Measurements from ENCODE around the gene HCRT.
"Not testable (repeated sequence)": the region's sequence is repeated elsewhere in the genome, so short reads cannot be mapped to it uniquely, and the experiment has no call there.

Gene HCRT

DNA sequence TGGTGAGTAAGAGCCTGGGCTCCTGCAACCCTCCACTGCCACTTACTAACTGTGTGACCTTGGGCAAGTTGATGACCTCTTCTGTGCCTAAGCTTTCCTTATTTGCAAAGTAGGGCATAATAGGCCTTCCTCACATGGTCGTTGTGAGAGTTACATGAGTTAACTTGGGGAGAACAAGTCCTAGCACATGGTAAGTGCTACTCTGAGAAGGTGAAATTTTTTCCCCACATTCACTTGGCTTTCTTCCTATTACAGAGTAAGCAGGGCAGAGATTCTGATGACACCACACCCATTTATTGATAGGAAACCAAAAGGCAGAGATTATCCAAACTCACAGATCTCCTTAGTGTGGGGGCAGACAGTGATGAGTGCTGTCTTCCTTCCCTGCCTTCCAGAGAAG lies 5.9 kb downstream of the HCRT start:
- DNase-seq, result no peak

DNA sequence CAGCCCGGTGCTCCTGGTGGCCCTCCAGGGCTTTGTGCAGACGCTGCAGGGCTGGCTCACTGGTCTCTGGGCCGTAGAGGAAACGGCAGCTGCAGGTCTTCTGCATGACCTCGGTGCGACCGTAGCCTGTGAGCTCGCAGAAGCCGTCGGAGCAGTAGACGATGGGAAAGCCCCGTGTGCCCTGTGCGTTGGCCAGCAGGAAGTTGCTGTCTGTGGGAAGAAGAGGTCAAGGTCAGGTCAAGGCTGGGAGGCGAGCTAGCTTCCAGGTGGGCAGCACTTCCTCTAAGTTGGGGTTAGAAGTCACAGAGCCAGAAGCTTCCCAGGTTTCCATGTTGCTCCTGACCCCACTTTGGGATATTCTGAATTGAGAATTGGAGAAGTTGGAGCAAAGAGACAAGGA lies 6.4 kb downstream of the HCRT start:
- no peak for DNase-seq

DNA sequence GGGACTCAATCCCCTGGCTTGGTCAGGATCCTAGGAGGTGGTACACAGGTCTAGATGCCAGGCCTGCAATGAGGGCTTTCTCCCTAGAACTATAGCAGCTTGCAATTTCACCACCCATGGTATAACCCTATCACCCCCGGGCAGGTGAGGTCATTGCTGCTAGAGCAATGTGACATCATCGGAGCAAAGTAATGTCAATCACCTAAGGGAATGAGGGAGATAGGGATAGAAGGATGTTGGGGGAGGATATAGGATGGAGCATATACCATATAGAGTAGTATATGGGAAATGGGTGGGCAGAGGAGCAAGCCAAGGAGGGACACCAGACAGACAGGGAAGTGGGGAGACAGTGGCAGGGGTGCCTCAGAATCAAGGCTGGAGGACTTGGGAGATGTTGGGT lies 7.6 kb downstream of the HCRT start:
- DNase-seq, result no peak

DNA sequence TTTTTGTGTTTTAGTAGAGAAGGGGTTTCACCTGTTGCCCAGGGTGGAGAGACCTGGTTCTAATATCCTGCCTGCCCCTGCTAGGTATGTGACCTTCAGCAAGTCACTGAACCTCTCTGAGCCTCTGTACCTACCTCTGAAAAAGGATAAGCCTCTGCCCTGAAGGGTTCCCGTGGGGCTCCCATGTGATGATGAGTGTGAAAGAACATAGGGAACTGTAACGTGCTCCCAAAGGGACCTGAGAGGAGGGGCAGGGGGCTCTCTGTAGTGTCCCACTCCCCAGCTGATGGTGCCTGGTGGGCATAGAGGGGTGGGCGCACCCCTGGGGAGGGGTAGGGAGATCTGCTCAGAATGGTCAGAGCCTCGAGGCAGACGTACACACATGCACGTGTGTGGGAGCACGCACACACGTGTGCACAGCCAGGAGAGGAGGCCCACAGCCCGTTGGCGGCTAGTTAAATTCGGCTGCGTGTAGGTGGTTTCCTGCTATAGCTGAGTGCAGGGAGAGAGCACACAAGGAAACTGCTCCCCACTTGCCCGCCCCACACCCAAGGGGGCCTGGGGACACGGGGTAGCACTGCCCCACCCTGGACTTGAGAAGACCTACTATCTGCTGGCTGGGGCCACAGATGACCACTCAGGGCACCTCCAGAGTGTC lies 11.0 kb downstream of the HCRT start:
- DNase-seq, result no peak

DNA sequence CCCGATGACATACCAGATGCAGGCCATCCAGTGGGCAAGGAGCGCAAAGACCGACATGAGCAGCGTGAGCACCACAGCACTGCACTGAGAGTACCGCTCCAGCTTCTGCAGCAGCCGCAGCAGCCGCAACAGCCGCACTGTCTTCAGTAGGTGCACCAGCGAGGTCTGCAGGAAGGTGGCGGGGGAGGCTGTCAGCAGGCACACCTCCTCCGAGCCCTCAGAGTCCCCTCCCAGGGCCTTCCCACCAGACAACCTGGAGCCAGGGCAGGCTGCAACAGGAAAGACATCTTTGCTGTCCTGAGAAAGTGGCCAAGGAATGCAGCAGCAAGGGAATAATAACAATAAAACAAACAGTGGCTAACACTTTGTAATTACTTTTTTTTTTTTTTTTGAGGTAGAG lies 13.4 kb downstream of the HCRT start:
- DNase-seq, result no peak

DNA sequence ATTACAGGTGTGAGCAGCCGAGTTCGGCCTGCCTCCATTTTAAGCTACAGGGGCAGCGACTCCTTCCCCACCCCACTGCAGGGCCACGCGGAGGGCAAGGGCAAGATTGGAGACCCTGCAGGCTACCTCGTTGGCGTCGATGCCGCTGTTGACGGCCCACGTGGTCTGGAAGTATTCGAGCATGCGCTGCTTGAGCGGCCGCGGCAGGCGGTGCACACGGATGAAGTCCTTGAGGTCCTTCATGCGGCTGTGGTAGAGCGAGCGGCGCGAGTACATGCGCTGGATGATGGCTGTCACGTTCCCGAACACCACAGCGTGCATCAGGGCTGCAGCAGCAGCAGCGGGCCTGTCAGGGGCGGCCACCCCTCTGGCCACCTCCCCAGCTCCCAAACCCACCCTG lies 15.9 kb downstream of the HCRT start:
- no peak for DNase-seq

DNA sequence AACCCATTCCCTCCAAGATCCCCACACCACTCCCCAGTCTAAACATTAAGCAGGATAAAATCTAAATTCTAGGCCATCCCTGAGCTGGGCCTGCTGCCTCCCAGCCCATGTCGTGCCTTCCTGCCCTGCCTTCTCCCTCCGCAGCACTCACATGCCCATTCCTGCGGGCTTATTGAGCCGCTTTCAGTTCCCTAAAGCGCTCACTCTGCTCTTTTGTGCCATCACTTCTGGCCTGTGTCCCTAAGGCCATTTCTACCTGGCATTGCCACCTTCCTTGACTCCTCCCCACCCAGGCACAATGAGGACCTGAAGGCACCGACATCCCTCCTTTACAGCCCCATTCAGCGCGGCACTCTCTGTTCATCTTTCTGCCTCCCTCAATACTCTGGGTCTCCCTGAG lies 17.4 kb downstream of the HCRT start:
- no peak for DNase-seq

DNA sequence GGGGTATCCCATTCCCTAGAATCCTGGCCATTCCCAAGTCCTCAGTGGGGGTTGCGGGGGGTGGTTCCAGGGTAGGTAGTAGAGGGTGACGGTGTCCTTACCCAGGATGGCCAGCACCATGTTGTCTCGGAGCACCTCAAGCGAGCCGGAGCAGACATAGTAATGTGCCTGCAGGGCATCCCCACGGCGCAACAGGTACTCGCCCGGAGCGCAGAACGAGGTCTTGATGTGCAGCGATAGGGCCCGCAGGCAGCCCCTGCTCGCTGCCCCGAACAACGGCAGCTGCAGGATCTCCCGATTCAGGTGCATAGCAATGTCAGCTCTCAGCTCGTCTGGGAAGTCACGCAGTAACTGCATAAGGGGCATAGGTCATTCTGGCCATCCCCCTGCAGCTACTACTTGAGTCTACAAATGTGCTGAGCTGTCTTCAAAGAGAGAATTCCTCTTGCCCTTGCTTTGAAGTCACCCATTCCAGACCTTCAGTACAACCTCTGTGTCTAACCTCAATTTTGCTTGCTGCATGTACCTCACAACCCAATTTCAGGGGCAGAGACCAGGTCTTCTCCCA lies 19.0 kb downstream of the HCRT start:
- DNase-seq, result no peak

DNA sequence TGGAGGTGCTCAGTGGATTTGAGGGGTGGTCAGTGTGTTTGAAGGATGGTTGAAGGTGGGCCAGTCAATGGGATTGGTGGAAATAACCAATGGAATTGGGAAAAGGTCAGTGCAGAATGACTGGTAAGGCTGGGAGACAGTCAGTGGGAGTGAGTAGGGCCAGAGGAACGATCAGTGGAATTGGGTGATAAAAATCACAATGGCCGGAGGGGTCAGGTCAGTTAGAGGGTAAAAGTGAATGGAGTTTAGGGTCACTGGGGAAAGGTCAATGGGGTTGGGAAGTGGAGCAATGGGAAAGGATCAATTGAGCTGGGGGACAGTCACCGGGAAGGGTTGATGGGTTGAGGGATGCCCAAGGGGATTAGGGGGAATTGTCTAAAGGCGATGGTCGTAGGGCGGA lies 19.5 kb downstream of the HCRT start:
- no peak for DNase-seq

DNA sequence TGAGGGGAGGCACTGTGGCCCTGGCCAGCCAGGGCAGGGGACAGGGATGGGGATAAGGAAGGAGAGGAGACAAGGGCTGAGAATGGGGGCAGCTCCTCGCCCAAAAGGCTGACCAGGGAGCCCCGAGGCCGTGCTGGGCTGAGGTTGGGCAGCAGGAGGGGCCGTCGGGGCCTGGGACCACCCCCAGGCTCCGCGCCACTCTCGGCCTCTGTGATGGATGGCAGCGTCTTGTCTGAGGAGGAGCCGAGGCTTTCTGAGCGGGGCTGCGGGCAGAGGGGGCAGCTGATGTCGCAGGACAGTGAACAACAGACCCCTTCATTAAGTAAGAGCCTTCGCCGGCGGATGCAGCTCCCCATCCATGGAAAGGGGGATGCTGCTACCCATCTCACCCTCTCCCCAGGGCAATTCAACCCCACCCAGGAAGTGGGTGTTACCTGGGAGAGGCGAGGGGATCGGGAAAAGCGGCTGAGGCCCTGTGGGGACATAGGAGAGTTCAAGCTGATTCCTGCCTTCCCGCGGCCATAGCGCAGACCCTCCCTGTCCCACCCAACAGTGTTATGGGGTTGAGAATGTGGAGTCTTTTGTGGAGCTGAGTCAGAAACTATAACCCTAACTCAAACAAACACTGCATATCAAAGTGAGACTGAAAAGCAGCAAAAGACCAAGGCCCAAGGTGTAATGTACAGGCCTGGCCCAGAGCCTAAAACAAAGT lies 21.4 kb downstream of the HCRT start:
- DNase-seq, result no peak

DNA sequence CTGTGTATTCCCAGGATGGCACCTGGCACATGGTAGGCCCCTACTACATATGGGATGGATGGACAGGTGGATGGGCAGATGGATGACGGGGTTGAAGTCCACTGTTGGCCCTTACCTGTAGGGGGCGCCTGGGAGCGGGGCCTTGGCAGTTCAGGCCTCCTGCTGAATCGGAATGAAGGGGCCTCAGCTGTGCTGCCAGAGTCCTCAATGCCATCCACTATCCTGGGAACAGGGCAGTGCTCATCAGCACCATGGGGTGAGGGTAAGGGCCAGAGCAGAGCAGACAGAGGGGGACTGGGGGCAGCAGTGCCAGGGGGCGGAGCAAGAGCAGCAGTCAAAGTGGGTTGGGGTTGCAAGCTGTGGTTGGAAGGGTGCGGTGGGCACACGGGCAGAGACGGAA lies 22.1 kb downstream of the HCRT start:
- DNase-seq, result peak; percentile 24

DNA sequence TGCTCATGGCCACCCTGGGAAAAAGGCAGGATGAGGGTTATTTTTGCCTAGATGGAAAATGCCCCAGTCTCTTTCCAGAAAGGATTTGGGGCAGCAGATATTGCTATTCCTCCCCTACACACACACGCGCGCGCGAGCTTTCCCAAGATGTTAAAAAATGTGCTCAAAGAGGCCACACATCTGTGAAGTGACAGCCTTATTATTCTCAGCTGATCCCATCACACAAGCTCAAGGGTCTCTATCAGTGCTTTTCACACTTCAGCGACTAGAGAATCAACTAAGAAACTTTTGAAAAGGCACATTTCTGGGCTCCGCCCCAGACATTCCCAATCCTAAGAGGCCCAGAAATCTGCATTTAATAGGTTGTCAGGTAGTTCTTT lies 24.7 kb downstream of the HCRT start:
- no peak for DNase-seq

DNA sequence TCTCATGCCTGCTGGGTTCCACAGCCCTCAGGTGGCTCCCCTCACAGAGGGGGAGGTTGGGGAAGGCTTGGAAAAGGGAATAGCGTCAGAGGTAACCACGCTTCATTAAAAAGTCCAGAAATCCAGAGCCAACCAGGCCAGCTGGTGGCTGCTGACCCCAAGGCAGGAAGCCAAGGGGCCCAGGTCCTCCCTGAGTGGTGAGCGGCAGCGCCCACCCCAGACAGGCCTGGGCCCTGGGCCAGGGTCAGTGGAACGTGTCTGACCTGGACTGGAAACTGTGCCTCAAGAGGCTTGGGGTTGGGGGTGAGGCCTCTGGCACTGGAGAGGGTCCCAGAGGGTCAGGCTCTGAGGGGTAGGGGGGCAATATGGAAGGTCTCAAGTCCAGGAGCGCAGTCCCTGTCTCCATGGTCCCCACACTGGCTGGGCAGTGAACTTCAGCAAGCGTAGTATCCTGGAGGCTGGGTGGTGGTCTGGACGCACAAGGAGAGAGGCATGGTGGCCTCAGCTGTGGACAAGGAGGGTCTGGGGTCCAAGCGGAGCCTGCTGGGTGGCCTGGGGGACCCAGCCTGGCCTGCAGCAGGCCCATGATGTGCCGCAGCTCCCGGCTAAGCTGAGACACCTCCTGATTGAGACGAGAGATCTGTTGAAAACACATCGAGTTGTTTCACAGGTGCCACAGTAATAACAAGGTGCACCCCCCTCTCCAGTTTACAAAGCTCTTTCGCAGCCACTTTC lies 25.3 kb downstream of the HCRT start:
- no peak for DNase-seq

DNA sequence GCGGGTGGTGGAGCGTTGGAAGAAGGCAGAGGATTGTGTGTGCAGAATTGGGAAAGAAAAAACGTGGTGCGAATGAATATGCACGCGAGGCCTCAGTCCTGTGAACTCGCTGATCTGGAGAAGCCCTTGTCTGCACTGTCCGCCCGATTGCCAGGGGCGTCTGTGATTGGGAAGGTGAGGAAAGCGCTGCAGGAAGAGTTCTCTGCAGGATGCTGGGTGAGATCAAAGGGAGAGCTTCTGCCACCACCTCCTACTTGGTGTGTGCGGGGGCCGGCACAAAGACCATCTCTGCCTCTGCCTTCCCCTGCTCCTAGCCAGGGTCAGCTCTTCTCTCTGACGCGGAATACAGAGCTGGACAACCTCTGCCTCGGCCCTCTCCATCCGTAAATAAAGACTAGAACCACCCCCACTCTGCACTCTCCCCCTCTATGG lies 29.6 kb downstream of the HCRT start:
- no peak for DNase-seq

DNA sequence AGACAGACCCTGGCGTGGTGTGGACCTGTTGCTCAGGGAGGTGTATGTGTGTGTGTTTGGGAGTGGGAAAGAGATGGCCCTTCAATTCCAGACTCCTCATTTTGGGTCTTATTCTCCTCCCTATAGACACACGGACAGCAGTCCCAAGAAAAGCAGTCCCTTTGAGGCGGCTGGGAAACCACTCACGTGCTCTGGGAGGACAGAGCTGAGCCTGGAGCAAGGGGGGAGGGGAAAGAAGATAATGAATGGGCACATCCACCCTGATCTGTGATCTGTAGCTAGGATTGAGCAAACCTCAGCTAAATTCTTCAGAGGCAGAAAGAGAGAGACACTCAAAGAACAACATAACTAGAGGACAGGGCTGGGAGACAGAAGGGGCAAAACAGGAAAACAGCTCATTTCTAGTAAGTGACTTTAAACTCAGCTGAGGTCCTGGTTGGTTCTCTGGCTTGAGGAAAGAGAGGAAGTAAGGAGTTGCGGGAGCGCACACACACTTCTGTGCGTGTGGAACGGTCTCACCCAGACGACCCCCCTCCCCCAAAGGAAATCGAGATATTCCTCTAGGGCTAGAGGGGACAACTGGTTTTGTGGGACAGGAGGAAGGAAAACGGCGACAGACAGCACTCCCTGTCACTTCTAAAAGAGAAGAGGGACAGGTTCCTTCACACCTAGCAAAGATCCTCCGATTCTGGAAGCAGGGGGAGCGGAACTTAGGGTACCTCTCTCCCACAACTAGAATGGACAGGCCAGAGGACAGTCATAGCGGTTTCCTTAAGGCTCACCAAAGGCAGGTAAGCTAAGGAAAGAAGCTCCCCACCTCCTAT lies 31.1 kb downstream of the HCRT start:
- DNase-seq, result peak; percentile 39

DNA sequence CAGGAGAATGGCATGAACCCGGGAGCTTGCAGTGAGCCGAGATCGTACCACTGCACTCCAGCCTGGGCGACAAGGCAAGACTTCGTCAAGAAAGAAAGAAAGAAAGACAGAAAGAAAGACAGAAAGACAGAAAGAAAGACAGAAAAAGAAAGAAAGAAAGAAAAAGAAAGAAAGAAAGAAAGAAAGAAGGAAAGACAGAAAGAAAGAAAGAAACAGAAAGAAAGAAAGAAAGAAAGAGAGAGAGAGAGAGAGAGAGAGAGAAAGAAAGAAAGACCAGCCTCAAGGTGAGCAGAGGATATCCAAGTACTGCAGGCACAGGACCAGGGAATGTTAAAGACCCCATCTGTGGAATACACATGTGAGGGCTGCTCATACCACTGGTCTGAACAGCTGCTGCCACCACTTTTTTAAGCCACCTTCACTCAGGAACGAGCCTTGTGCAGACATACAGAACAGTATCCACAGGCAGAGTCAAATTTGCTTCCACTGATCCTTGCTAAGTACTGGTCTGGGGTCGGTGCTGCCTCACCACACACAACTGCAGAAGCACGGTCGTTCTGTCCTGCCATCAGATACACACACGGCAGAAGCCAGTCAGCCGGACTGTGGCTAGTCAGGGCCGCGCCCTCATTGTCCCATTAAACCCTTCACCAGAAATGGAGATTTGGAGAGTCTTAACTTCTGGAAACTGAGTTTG lies 38.2 kb downstream of the HCRT start:
- DNase-seq, result no peak

DNA sequence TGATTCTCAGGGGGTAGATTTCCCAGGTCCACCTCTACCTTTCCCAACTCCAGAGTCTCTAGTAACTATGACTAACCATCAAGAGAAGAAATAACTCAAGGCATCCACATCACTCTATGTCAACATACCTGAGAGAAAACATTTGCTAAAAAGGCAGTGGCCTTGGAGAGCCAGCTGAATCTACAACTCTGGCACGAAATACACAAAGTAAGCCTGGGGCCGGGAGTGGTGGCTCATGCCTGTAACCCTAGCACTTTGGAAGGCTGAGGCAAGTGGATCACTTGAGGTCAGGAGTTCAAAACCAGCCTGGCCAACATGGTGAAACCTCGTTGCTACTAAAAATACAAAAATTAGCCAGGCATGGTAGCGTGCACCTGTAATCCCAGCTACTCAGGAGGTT lies 42.1 kb downstream of the HCRT start:
- not testable (repeated sequence) for DNase-seq

DNA sequence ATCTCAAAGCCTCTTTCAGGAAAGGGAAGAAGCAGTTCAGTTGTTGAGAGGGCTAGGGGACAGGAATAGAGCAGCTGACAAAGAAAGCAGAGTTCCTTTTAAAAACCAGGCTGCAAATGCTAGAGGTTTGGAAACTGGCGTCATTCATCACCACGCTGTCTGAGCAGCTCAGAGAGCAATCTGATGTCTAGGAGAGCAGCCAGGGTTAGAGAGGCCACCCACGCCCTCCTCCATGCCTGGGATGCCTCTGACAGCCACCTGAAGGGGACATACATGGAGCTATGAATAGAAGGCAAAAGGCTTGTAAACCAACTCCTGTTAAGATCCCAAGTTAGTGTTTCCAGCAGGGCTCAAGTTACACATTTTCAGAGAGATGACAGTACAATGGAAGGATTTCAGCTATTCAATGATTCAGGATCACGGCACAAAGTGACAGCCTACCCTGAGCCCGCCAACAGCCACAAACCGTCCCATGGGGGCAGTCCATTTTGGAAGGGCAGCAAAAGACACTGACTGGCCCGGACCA lies 42.8 kb downstream of the HCRT start:
- DNase-seq, result peak; percentile 87

DNA sequence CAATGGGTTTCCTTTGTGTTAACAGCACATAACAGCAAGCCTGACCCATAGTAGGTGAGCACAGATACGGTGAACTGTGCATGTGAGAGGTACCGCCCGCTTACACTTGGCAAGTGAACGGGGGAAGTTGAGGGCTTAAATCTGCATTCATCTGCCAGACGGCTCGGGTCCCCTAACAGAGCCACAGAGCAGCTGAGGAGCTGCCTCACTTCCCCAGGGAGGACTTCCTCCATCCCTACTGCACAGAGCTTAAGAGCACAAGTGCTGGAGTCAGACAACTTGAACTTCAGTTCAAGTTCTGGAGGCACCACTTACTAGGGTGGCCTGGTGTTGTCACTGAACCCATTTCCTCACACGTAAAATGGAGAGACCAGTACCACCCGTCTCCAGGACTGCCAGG lies 43.9 kb downstream of the HCRT start:
- DNase-seq, result no peak

DNA sequence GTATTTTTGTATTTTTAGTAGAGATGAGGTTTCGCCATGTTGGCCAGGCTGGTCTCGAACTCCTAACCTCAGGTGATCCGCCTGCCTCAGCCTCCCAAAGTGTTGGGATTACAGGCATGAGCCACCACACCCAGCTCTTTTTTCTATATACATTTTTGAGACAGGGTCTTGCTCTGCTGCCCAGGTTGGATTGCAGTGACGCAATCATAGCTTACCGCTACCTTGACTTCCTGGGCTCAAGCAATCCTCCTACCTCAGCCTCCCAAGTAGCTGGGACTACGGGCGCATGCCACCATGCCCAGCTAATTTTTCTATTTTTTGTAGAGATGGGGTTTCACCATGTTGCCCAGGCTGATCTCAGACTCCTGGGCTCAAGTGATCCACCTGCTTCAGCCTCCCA lies 44.6 kb downstream of the HCRT start:
- not testable (repeated sequence) for DNase-seq

DNA sequence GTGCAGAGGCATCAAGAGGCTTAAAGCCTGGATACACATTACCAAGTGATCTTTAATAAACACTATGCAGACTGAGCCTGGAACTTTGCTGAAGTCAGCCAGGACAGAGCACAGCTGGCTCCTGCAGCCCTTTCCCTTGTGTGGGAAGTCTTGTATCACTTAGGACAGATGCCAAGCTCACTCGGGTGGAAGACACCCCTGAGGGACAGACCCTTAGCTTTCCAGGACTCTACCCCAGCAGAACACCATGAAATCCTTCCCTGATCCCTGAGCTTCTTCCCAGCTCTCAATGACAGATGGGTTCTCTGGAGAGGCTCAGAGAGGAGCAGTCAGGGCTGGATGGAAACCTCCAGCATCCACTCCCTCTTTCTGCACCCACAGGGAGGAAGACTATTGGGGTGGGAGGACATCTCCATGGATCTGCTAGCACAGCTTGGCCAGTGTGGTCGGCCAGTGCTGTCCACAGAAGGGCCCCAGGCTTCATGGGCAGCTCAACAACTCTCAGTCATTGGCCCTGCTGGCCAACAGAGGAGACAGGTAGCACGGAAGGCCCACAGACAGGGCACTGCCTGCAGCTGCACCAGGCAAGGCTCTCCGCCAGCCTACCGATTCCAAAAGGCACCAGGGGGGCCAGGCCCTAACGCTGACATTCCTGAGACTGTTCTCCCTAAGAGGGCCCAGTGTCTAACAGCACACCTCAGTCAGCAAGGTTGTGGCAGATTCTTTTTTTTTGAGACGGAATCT lies 46.3 kb downstream of the HCRT start:
- DNase-seq, result no peak
